AG09309 (cell line): ENCODE results near the gene MAP4.

Experiments used
- DNase-seq: peaks from one replicate; pipeline ENCODE4 v3.0.0-alpha.2; 2010; ENCODE audit warnings: low read depth
- H3K4me3 ChIP-seq: 2 replicates; pipeline ENCODE4 v1.5.1; 2011; ENCODE audit warnings: mild to moderate bottlenecking, low read depth, low read length, moderate library complexity; ENCODE audit not compliant: control insufficient read depth
- CTCF ChIP-seq: IDR thresholded peaks from 2 replicates; pipeline ENCODE4 v1.5.1; 2011; ENCODE audit warnings: mild to moderate bottlenecking, low read depth, low read length, inconsistent platforms; ENCODE audit not compliant: insufficient read depth, control insufficient read depth; ENCODE audit errors: missing control alignments

The MAP4 gene

DNA sequence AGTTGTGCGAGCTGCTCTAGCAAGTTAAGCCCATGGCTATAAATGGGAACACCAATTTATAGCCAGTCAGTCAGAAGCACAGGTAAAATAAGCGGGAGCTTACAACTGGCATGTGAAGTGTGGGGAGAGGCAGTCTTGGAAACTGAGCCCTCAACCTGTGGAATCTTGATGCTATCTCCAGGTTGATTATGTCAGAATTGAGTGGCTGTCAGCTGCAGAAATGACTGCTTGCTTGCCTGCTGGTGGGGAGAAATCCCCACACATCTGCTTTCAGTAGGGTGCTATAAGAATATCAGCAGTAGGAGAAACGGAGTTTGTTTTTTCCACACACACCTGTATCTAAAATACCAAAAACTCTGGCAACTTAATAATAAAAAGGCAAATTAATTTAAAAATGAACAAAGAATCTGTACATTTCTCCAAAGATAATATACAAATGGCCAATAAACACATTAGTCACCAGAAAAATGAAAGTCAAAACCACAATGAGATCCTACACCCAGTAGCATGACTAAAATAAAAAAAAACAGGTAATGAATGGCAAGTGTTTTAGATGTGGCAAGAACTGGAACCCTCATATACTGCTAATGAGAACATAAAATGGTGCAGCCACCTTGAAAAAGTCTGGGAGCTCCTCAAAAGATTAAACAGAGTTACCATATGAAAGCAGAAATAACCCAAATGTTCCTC lies 26.0 kb upstream of the MAP4 start:
- DNase-seq = no peak
- no peak overlapping the region for H3K4me3 ChIP-seq
- no peak for TF ChIP-seq CTCF

DNA sequence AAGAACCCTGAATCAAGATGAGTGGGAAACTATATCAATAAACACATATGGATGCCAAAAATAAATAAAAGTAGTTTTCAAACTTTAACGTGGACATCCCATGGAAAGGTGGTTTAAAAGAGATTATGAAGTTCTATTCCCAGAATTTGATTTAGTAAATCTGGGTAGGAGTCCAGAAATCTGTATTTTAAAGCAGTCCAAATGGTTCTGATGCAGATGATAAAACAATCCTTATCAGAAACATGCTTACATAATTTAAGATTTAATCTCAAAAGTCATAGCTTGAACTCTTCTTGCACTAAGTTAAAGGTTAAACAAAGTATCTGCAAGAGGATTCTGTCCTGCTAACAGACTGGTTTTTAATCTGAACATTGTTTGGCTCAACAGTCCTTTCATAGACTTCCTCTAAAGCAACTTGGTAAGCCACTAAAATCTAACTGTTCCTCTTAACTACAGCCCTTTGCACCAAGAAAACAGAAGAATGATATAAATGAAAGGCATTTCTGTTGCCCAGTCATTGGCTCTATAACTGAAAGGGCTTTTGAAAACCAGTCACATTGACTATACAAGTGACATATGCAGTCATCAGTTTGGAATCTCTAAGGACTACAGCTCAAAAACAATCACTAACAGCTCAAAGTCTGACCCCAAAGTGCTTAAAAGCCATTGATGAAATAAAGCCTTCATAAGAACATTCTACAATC lies 23.4 kb upstream of the MAP4 start:
- no peak for TF ChIP-seq CTCF
- DNase-seq = no peak
- no peak overlapping the region for H3K4me3 ChIP-seq

DNA sequence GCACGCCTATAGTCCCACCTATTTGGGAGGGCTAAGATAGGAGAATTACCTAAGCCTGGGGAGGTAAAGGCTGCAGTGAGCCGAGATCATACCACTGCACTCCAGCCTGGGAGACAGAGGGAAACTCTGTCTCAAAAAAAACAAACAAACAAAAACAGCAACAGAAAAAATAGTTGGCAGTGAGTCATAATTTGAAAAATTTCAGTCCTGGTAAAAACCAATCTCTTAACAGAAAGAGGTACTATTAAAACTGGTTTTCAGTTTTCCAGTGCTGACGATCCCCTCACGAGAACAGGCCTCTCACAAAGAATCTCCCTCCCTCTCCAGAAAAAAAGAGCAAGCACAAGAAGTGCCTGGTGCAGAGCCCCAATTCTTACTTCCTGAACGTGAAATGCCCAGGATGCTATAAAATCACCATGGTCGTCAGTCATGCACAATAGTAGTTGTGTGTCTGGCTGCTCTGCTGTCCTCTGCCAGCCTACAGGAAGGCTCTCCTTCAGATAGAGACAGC lies 22.8 kb upstream of the MAP4 start:
- H3K4me3 ChIP-seq = no peak overlapping the region
- DNase-seq = no peak
- no peak for TF ChIP-seq CTCF

GRCh38 chr3:48034000-48034516 lies 17.8 kb upstream of the MAP4 start:
- no peak for TF ChIP-seq CTCF
- DNase-seq = no peak
- H3K4me3 ChIP-seq = no peak overlapping the region

GRCh38 chr3:48030188-48030587 lies 14.0 kb upstream of the MAP4 start:
- TF ChIP-seq CTCF = no peak
- no peak overlapping the region for H3K4me3 ChIP-seq
- DNase-seq = no peak

DNA sequence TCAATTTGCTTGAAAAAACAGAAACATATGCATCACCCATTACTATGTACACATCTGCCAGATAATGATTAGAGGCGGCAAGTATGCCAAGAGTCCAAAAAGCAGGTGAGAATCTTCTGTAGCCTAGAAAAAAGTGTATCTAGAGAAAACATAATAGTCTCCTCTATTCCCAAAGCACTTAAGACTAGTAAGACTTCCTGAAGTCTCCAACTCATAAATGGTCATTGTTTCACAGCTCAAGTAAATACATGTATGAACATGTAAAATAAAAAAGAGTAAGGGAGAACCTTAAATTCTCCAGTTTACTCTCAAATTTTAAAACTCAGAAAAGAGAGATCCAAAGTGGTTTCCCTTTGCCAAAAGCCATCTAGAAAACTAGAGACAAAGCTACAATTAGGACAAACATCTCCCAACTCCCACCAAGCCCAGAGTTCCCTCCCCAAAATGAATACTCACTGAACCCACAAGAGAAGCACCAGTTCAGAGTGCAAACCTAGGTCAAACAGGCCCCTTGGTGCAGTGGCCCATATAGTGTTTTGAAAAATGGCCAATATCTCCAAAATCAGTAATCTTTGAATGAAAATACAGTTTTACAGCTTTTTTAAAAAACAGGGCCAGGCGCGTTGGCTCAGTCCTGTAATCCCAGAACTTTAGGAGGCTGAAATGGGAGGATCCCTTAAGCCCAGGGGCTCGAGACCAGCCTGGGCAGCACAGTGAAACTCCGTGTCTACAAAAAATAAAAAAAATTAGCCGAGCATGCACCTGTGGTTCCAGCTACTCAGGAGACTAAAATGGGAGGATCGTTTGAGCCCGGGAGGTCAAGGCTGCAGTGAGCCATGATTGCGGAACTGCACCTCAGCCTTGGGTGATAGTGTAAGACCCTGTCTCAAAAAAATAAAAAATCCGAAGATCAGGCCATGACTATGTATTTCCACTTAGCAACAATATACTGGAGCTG lies 11.0 kb upstream of the MAP4 start:
- no peak overlapping the region for H3K4me3 ChIP-seq
- DNase-seq = no peak
- no peak for TF ChIP-seq CTCF
